AG20443 (cell line): ENCODE measurements around the gene MT1HL1.

Source experiments
- DNase-seq: peaks from one replicate; pipeline ENCODE4 v3.0.0; 2012; ENCODE audit warnings: low spot score, mixed read lengths

Gene MT1HL1

DNA sequence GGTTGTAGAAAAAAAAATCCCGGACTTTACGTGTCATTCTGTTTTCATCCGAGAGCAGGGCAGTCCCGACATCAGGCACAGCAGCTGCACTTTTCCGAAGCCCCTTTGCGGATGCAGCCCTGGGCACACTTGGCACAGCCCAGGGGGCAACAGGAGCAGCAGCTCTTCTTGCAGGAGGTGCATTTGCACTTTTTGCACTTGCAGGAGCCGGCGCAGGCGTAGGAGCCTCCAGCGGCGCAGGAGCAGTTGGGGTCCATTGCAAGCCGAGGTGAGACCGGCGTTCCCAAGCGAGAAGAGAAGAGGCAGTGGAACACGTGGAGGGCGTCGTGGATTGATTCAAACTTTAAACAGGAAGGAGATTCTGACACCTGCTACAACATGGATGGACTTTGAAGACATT is at the start of gene MT1HL1:
MT1HL1 (minus strand) TSS at position 326 of the 400 bp plus-strand sequence; CDS start at position 257, 69 bp downstream.
- DNase-seq, result no peak

DNA sequence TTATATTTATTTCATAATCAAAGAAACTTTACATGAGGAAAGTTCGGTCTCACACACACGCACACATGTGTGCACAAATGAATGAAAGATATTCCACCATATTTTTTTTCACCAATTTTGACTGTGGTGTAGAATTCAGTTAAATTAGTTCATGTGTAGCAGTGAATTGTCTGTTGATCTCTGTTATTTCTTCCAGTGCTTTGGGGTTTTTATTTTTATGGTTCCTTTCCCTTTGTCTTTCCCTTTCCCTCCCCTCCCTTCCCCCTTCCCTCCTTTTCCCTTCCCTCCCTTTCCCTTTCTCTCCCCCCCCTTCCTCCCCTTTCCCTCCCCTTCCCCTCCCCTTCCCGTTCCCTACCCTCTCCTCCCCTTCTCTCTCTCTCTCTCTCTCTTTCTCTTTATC is 46.7 kb upstream of the MT1HL1 start:
- DNase-seq, result no peak

DNA sequence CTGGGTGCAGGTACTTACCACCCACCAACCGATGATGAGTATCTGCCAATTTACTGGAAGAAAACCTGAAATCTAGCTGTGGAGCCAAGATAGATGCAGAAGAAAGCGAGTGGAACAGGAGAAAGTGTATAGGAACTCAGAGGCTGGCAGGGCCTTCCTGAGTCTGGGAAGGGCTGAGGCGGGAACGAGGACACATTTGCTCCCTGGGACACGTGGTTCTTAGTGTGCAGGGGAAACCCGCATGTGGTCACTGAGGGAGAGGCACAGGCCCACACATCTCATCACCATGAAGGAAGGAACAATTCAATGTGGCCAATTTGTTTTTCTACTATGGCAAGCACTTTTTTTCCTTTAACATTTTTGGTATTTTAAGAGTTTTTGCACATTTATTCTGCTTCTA is 45.9 kb upstream of the MT1HL1 start:
- no peak for DNase-seq

DNA sequence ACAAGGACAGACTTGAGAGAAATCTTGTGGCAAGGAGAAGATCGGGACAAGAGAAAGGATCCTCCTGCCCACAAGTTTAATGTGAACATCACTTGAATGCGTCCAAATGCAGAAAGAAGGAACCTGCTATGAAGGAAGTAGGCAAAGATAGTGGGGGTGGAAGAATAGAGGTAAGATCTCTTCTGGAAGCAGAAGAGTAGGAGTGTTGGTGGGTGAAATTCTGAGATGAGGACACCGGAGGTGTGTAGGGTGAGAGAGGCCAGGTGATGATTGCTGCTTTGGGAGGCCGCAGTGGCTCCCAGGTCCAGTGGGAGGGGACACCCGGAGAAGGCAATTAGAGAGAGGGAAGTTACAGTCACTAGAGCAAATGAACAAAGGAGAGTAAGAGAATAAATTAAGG is 44.6 kb upstream of the MT1HL1 start:
- no peak for DNase-seq

DNA sequence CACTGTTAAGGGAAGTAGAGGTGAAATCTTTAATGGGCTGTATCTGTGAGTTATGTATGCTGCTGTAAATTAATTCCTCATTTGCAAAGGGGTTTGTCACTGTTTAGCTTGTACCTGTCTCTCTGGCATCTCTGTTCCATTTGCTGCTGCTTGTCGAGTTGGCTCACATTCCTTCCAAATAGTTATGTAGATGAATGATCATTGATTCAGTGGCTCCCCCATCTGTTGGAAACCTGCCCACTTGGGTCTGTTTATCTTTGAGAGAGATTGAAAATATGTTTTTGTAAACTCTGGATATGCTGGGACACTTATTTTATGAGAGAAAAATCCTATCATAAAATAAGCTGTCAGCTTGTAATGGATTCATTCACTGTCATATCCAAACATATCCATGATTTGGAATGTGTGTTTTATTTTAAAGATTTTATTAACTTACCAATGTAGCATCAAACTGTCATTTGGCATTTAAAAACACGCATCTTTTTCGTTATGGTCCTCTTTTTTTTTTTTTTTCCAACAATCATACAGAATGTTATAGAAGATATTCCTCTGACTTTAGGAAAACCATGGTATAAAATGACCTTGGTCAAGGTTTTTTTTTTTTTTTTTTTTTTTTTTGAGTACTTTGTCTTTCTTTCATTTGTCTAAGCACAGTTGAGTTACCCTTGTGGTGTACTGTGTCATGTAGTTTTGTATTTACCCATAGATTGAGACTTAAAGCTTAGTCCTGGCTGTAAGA is 41.2 kb upstream of the MT1HL1 start:
- DNase-seq, result no peak

DNA sequence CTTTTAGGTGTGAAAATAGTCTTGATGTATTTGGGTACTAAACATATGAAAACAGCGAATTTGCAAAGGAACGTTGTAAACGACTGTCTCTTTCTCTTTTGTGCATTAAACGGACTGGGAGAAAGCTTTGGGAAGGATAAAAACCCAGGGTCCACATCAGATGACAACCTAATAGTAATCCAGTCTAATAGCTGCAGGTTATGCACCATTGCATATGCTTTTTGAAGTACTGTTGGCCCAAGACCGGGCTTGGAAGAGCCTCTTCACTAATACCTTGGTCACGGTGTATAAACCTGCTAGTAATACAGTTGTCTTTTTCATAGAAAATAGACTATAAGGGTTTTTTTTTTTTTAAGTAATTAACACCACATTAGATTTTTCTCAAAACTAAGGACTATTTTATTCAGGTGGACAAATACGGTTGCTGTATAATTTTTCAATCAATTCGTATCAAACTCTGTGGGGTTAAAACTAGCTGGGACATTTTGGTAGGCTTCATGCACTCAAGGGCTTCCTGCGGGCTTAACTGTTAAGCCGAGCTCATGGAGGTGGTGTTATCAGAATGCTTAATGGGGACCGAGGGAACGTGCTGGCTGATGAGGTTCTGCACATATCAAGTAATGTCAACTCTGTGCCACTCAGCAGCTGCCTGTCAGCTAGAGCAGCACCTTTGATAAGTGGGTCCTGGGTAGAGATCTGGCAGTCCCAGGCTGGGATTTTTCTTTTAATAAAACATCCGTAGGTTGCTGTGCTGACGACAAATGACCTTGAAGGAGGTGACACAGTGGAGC is 39.8 kb upstream of the MT1HL1 start:
- DNase-seq, result no peak

DNA sequence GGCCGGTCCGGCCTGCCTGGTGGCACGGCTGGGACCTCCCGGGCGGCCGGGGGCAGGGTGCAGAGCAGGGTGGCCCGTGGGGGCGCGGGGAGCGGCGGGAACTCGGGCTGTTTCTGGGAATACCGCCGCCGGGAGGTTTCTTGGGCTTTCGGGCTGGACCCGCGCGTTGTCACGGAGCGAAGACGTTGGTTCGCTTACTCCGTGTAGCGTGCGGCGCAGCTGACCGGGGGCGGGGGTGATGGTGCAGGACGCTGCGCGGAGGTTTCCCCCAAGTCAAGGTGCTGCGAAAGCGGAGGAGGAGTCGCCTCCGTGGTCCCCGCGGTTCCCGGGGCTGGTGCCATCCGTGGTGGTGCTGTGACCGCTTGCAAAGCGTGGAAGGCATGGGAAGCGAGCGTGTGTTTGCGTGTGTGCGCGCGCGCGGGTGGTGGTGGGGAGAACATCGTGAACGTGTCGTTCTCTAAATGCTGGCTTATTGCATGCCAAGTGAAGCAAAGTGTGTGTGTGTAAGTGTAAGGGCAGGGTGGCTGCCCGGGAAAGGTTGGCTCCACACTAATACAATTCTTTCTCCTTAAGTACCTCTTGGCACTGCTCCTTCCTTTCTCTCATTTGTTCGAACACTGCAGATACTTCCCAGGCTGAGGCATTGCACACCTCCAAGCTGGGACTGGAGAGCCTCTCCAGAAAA is 38.8 kb upstream of the MT1HL1 start:
- DNase-seq, result no peak

DNA sequence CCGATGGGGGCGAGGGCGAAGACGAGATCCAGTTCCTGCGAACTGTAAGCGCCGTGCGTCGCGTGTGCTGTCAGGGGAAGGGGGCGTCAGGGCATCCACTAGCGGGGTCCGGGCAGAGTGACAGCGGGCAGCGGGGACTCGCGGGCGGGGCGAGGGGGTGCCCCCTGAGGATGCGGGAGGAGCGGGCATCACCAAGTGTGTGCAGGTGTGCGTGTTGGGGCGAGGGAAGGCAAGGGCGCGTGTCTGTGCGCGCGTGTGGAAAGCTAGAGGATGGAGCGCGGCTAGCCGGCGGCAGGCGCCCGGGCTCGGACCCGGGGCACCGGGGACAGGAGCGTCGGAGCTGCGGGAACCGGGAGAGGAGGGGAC is 38.3 kb upstream of the MT1HL1 start:
- DNase-seq, result no peak

DNA sequence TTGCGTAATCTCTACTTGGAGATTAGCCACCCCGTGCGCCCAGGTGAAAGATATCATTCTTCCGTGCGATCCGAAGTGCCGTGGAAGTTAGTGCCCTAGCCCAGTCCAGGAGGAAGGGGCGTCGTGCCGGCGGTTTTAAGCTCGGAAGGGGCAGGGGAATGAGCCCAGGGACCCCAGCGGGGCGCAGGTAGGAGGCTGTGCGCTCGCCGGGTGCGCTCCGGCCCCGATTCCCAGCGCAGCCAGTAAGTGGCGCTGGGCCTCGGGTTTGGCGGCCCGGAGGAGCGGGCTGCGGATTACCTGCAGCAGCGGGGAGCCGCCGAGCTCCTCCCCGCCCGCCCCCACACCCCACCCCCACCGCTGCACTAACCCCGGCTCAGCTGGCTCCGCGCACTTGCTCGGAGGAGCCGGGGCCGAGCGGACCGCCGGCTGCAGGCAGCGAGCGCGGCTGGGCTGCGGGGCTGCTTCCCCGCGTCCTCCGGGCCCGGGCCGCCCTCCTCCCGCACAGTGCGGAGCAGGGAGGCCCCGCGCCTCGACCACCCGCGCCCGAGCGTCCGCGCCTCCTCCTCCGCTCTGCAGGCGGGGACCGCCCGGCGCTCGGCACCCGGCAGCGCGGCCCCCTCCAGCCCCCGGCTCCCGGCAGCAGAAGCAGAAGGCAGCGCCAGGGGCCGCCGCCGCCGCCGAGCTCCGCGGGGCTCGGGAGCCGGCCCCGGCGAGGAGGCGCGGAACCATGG is 37.7 kb upstream of the MT1HL1 start, which contains the start of gene RYR2:
RYR2 (plus strand) TSS at position 390 of the 731 bp plus-strand sequence; CDS start at position 728, 338 bp downstream.
- peak; percentile 31 for DNase-seq

DNA sequence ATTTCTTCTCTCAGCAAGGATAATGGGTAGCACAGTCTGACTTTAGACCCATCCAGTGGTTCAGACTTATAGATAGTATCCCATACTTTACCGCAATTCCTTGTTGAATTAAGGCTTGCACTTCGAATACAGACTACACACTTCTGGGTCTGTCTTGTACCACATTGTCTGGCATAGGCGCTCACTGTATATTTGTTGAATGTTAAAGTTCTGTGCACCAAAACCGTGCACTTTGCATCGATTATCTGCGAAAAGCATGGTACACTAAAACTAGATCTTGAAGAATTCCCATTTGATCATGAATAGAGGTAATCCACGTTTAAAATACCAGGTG is 37.2 kb upstream of the MT1HL1 start:
- DNase-seq, result no peak

DNA sequence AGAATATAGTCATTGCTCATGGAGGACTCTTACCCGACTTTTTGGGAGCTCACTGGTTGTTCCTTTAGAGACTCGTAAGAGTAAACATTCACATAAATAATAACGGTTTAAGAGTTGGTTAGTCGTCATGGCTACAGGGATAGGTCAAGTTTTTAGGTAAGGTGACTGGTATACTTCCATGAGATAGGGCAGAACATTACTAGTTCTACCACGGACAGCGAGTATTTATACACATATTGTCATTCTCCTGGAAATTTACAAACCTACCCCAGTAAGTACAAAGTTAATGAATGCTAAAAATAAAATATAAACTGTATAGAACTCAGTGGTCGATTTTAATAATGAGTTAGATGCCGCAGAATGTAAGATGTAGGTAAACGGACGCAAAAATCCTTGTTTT is 36.6 kb upstream of the MT1HL1 start:
- no peak for DNase-seq

DNA sequence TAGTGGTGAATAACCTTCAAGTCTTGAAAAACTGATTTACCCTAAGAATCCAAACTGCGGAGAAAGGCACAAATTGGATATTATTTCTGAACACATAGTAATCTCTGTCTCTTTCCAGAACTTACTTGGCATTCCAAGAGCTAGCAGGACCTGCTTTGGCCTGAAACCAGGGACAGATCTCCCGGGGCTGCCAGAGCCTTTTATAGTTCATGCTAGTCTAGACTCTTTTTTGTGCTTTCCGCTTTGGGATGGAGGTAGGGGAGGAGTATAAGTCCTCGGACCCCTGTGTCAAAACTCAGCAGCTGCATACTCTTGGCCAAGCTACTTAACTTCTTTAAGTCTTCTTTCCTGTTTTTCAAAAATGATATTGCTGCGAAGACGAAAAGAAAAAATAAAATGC is 34.0 kb upstream of the MT1HL1 start:
- no peak for DNase-seq

DNA sequence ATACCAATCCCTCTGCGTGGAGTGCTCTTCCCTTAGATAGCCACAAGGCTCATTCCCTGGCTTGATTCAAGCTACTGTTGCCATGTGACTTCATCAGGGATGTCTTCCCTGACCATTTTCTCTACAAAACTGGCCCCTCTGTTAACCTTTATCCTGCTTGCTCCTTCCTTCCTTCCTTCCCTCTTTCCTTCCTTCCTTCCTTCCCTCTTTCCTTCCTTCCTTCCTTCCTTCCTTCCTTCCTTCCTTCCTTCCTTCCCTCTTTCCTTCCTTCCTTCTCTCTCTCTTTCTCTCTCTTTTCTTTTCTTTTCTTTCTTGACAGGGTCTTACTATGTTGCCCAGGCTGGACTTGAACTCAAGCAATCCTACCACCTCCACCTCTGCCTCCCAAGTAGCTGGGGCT is 31.5 kb upstream of the MT1HL1 start:
- no peak for DNase-seq

DNA sequence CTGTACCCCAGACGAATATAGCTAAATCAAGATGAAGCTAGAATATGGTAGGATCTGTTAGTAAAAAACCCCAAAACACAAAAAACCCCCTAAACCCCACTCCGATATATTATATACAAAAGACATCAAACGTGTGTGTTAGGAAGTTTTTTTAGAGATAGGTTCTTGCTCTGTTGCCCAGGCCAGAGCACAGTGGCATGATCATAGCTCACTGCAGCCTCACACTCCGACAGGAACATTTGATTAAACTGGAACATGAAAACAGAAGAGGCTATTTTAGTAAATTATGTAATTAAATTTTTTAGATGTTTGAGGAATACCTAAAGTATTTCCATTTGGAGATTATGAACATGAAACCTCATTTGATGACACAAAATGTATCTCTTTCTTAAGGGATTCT is 29.6 kb upstream of the MT1HL1 start:
- DNase-seq, result no peak

DNA sequence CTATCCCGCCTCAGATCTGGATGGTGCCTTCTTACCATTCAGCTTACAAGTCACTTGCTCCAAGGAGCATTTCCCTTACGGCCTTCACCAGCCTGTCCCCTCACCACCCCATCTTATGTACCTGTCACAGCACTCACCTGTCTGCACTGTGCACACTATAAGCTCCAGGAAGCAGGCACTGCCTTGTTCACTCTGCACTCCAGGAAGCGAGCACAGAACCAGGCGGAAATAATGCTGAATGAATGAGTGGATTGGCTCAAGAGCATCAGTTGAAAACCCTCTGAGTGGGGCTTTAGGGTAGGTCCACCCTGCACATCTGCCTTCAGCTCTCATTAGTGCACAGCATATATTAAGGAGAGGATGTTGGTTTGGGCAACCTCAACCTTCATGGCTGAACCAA is 28.8 kb upstream of the MT1HL1 start:
- DNase-seq, result no peak

DNA sequence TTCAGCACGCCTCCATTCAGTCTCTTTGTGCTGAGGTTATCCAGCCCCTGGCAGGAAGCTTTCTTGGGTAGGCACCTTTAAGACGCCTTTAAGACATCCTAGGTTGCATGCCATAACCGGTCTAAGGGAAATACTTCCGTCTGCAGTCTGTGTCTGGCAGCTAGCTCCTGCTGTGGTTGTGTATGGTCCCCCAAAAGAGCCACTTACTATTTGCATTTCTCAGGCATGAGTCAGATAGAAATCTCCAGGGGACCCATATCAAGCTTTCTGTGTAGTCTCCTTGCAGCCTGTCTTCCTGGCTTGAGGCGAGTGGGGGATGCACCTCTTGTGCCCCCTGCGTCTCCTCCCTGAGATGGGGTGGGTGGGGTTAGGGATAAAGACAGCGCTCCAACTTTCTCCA is 27.8 kb upstream of the MT1HL1 start:
- DNase-seq, result no peak

DNA sequence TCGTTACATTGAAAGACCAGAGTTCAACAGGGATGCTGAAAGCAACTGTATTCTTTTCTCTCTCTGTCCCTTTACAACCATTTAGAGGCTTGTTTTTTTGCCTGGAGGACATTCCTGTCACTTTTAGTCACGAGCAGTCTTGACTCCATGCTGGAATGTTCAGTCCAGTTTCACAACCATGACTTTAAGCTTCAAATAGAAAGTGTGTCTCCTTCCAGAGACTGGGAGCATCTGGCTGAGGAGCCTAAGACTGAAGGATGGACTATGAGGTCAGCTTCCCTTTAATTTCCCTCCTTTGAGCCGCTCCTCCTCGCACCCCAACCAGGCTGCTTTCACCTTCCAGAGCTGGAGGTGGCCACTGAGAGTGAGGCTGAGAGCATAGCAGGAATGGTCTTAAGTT is 27.2 kb upstream of the MT1HL1 start:
- DNase-seq, result peak; percentile 52

DNA sequence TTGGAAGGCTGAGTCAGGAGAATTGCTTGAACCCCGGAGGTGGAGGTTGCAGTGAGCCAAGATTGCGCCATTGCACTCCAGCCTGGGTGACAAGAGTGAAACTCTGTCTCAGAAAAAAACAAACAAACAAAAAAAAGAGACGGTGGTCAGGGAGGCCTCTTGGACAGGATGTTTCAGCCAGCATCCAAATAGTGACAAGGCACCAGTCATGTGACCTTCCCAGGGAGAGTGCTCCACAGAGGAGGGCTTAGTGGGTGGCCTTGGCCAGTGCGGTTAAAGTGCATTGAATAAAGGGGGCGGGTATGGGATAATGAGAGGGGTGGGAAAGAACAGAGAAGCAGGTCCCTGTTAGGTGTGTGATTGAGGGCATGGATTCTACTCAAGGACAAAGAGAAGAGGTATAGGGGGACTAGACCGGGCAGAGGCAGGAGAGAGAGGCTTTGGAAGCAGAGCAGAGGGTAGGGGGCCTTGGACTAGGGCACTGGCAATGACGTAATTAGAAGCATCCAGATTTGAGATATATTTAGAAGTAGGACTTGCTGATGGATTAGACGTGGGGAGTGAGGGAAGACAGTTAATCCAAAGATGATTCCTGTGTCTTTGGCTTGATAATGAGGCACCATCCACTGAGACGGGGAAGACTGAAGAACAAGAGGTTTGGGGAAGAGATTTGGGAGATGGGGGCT is 25.8 kb upstream of the MT1HL1 start:
- no peak for DNase-seq

DNA sequence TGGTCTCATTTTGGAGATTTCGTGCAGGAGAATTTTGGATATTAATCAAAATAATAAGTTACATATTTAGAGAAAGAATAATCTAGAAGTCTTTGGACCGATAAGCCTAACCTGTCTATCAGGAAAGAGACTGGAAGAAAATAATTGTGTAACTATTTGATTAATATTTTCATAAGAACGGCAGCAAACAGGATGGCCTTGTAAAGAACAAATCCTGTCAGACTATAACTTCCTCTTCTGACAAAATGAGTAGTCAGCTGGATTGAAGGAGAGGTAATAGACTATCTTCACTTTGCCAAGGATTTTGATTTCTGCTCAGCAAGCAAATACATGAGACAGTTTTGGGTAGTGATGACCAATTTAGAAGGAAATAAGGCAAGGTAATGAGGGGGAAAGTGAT is 25.0 kb upstream of the MT1HL1 start:
- no peak for DNase-seq

DNA sequence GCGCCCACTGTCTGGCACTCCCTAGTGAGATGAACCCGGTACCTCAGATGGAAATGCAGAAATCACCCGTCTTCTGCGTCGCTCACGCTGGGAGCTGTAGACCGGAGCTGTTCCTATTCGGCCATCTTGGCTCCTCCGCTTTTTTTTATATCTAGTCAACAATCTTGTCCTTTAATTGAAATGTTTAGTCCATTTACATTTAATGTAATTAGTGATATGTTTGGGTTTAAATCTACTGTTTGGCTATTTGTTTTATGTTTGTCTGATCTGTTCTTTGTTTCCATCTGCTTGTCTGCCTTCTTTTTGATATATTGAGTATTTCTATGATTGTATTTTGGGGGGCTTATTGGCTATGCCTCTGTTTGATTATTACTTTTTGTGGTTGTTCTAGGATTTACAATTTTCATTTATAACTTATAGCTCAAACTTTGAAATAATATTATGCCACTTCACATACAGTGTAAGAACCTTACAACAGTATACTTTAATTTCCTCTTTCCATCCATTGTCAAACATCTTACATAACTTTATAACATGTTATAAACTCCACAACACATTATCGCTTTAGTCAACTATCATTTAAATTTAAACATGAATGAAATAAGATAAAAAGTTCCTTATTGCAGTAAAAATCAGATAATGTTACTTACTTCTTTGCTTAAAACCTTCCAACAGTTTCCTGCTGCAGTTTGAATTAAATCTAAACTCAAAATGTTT is 21.3 kb upstream of the MT1HL1 start:
- no peak for DNase-seq

DNA sequence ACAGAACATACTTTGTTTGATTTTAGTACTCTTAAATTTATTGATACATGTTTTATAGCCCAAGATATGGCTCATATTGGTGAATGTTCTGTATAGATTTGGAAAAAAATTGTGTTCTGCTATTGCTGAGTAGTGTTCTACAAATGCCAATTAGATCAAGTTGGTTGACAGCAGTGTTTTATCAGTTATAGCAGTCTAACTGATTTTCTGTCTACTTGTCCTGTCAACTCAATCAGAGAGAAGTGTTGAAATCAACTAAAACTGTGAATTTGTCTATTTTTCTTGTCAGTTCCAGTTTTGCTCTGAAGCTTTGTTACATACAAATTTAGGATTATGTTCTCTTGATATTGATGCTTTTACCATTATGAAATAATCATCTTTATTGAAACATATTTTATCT is 14.7 kb upstream of the MT1HL1 start:
- DNase-seq, result no peak
